Dermis blood vessel endothelial cell (primary cell): Measurements from ENCODE around the gene SCAMP5. TPM values are rescaled to one million over a fixed set of nuclear protein-coding genes. Genes with fewer than 3 reads are reported as not detected.
A peak's percentile ranks its signal among the peaks of the same experiment; 100 is the strongest.

ENCODE experiments used
- DNase-seq: peaks from one replicate; pipeline ENCODE4 v3.0.0; 2010
- total RNA-seq: library from RNA; depleted of rRNA; stranded (reverse); fragments of >200 nt; gene quantifications from 2 replicates; pipeline ENCODE4 v1.2.3, GENCODE V29; 2014

SCAMP5 gene, protein sequence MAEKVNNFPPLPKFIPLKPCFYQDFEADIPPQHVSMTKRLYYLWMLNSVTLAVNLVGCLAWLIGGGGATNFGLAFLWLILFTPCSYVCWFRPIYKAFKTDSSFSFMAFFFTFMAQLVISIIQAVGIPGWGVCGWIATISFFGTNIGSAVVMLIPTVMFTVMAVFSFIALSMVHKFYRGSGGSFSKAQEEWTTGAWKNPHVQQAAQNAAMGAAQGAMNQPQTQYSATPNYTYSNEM
- 9.5 and 11.6 TPM in 2 replicates for total RNA-seq

GRCh38 chr15:74995182-74995778 lies at the start of gene SCAMP5:
TSS of gene SCAMP5 (plus strand) at chr15:74995563. CDS start at chr15:75011840, 16,277 bp downstream.
- peak; percentile 96 for DNase-seq

DNA sequence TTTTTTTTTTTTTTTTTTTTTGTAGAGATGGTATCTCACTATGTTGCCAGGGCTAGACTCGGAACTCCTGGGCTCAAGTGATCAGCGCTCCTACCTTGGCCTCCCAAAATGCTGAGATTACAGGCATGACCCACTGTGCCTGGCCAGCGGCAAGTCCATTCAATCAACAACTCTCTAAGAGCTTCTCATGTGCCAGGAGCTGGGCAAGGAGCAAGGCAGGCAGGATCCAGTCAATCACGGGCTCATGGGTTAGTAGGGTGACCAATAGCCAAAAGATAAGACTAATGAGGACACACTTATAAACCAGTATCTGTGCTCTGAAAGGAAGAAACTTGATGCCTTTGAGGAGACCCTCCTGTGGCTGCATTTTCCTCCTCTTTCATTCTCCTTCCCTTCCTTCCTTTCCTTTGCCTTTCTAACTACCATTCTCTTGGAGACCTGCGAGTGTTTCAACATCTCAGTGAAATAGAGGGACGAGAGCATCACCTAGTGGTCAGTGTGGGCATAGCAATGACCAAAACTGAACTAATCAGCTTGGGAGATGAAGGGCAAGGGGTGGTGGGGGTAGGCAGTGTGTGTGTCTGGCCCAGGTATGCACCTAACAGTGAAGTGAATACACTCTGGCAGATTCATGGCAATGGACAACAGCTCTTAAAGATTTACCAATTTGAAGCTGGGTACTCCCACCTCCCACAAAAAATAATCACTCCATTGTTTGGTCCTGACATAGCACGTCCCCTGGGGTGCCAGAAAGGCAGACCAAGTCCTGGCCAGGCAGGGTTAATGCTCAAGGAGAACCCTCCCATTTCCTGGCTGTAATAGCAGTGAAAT lies 45.1 kb upstream of the SCAMP5 start:
- peak; percentile 89 for DNase-seq

- no peak for DNase-seq
These were observed 44.4 kb upstream of the SCAMP5 start for GRCh38 chr15:74951006-74951405.

GRCh38 chr15:74954515-74954914 lies 40.8 kb upstream of the SCAMP5 start:
- DNase-seq: peak; percentile 49

- no peak for DNase-seq
These were observed 40.3 kb upstream of the SCAMP5 start for GRCh38 chr15:74955017-74955416.

DNA sequence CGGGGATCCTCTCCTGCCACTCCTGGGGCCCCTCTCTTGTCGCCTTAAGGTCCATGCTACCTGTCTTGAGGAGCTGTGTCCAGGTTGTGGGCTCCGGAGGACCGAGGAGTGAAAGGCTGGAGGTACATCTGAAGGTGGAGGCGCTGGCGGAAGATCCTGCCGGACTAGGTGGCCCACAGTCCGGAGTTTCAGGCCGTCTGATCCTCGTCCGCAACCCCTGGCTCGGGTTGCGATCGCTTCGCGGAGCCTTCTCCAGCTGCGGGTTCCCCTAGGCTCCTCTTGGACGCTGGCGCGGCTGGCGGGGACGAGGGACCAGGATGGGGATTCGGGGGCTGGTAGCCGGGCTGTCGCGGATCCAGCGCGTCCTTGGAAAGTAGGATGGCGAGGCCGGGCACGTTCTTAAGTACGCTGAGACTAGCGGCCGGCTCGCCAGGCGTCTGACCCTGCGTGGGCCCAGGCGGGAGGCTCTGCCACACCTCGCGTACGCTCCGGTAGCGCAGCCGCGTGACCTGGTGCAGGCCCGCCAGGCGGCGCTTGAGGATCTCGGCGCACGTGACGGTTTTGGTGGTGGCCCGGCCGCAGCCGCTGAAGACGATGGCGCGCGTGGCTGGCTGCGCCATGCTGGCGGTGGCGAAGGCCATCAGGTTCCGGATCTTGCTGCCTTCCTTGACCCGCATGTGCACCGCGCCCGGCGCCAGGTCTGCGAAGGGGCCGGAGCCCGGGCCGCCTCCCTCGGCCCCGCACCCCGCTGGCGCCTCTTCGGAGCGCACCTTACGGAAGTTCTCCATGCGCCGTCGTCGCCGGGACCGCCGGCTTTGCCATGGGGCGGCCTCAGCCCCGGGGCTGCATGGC lies 39.3 kb upstream of the SCAMP5 start:
- DNase-seq: peak; percentile 85

DNA sequence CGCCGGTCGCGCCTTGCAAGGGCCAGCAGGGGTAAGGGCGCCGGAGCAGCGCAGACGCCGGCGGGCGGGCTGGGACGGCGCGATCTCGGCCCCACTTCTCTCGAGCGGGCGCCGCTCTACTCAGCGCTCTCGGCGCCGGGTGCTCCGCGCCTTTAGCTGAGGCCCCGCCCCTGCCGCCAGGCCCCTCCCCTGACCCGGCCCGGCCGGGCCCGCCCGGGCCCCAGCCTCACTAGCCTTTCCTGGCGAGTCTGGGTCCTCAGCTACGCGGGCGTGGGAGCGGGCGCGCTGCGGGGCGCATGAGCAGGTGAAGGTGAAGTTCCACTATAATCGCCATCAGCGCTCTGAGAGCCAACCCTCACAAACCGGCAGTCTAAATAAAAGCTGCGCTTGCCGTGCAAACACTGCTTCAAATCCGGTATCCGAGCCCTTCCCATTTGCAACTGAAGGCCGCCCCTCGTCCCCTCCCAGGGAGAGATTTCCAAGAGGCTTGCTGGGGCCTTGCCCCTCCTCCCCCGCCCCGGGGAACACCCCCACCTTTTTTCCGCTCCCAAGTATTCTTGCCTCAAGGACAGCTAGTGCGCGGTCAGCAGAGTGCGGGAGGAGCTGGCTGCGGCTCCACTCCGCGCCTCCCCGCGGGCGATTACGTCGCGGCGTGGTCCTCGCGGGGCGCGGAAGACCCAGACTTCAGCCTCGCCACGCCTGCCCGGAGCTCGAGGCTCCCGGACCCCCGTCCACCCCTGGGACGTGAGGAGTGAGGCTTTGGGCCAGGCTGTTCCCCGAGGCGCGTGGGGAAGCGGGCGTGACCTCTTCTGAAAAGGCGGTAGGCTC lies 38.5 kb upstream of the SCAMP5 start, which contains the start of gene RPP25:
Gene RPP25 (minus strand): TSS at position 125 of the 828 bp plus-strand sequence. CDS start 189 bp downstream, outside the sequence.
- DNase-seq: peak; percentile 77

DNA sequence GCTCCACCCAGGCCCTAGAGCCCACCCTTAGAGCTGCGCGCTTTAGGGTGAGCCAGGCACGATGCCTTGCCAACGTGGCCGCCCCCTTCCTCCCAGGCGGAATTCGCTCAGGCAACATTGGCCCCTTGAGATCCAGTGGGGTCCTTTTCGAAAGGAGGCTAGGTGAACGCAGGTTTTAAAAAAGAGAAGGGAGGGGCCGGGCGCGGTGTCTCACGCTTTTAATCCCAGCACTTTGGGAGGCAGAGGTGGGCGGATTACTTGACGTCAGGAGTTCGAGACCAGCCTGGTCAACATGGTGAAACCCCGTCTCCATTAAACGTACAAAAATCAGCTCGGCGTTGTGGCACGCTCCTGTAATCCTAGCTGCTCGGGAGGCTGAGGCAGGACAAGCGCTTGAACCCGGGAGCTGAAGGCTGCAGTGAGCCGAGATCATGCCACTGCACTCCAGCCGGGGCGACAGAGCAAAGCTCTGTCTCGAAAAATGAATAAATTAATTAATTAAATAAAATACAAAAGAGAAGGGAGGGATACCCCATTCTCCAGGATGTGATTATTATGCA lies 37.8 kb upstream of the SCAMP5 start:
- no peak for DNase-seq

GRCh38 chr15:74958320-74958907 lies 36.9 kb upstream of the SCAMP5 start:
- DNase-seq: peak; percentile 35

- DNase-seq: no peak
These were observed 36.3 kb upstream of the SCAMP5 start for GRCh38 chr15:74958908-74959585.

DNA sequence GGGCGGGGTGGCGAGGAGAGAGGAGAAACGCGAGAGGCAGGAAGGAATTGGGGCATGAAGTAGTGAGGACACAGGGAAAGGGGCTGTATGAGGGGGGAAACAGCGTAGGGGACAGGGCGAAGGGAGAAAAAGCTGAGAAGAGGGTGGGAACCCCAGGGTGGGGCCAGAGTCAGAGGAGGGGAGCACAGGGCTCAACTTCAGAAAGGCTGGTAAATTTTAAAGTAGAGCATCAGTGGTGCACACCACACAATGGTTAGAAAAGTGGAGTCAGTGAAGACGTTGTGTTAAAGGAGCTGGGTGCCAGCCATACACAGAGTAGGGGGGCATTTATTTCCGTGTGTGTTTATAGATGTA lies 35.8 kb upstream of the SCAMP5 start:
- DNase-seq: no peak

DNA sequence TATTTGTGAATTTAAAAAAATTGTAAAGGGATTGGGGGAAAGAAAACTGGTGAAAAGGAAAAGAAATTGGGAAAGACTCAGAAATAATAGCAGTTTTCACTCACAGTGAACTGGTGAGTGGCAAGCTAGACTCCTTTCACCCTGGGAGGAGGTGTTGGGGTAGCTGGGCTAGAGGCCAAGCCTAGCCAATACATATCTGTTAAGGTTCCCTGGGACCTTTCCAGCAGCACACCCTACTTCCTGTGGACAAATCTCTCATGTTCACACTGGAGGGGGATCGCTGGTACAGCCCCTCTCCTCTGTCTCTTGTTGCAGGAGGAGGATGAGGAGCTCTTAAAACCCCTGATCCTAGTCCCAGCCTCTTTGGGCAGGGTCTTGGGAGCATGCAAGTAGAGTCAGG lies 35.1 kb upstream of the SCAMP5 start:
- DNase-seq: no peak

GRCh38 chr15:74960995-74961588 lies 34.3 kb upstream of the SCAMP5 start:
- DNase-seq: peak; percentile 61

GRCh38 chr15:74961616-74962015 lies 33.7 kb upstream of the SCAMP5 start:
- peak; percentile 80 for DNase-seq

DNA sequence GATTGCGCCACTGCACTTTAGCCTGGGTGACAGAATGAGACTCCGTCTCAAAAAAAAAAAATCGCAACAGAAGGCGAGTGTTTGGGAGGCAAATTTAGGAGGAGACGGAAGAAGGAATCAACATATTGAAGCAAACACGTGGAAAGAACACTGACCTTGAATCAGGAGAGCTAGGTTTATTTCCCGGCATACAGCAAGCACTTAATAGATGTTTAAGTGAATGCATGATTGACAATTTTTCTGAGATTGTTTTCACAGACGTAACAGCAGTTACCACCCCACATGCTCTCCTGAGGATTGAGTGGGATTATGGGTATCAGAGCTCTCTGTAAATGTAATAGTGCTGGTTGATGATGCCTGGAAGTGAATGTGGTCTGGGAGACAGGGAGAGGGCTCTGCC lies 33.1 kb upstream of the SCAMP5 start:
- DNase-seq: no peak

DNA sequence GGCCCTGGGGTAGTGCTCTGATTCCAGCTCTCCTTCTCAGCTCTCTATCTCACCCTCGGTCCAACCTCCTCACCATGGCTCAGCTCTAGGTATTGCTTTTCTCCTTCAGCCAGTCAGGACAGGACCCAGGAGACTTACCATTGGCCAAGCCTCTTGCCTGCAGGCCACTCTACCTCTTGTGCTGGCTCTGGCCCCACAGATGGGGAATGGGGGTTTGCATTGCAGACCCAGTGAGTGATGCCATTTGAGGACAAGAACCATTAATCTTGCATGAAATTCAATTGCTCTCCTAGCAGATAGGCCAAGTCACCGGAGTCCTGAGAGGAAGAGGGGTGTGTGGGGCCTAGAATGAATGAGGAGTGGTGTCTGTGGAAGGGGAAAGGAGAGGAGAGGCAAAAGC lies 32.7 kb upstream of the SCAMP5 start:
- DNase-seq: no peak

GRCh38 chr15:74963213-74963612 lies 32.1 kb upstream of the SCAMP5 start:
- no peak for DNase-seq

- DNase-seq: peak; percentile 75
These were observed 30.6 kb upstream of the SCAMP5 start for GRCh38 chr15:74964794-74965193.

GRCh38 chr15:74967670-74968069 lies 27.7 kb upstream of the SCAMP5 start:
- no peak for DNase-seq

- no peak for DNase-seq
These were observed 19.2 kb upstream of the SCAMP5 start for GRCh38 chr15:74976159-74976558.
